ENCODE data around the gene NTF3.
A peak's percentile ranks its signal among the peaks of the same experiment; 100 is the strongest.

NTF3 gene

DNA sequence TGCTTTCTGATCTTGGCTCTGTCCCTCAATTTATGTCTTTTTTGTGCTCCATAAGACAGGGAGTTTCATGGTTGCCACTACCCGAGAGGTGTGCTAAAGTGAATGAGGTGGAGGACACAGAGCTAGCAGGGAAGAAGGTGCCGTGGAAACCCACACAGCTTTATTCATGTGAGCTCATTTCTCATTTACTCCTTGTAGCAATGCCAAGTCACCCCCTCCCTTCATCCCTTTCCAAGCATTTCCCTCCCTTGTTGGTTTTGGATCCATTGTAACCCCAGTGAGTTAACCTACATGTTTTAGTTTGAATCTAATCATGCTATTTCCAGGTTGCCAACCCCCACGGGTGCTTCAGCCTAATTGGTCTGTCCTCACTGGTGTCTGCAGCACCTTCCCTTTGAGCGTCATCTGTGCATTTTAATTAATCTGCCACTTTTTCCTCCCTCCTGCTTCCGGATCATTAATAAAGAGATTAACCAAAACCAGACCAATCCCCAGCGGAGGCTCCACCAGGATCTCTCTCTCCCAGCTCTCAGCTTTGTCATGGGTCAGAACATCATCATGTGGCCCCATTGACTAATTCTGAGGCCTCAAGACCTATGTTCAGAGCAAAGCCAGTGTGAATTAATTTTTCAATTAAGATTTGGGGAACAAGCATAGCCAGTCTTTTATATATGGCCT, 56.2 kb downstream of the NTF3 start:
- no peak for DNase-seq (ENCODE audit: low read depth)

- peak; percentile 56 for DNase-seq (ENCODE audit: low read depth)
These were observed 56.7 kb downstream of the NTF3 start for GRCh38 chr12:5488626-5488955.

DNA sequence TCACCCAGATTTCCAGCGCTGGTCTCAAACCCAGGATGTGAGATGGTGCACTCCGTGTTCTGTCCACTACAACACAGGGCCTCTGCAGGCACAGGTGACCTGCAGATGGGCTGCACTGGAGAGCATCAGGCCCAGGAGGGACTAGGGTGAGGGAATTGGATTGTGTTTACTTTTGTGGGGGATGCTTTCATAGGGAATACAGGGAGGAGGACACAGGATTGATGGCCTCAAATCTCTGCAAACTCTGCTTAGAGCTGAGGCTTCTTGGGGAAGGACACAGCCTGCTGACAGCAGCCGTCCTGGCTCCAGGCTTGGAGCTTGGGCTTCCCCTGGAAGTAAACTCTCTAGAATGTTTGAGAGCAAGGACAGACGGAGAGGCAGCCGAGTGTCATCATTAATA, 57.1 kb downstream of the NTF3 start:
- DNase-seq (ENCODE audit: low read depth) = no peak

GRCh38 chr12:5489760-5490406, 58.0 kb downstream of the NTF3 start:
- DNase-seq (ENCODE audit: low read depth) = no peak

GRCh38 chr12:5492562-5492961, 60.7 kb downstream of the NTF3 start:
- no peak for DNase-seq (ENCODE audit: low read depth)

DNA sequence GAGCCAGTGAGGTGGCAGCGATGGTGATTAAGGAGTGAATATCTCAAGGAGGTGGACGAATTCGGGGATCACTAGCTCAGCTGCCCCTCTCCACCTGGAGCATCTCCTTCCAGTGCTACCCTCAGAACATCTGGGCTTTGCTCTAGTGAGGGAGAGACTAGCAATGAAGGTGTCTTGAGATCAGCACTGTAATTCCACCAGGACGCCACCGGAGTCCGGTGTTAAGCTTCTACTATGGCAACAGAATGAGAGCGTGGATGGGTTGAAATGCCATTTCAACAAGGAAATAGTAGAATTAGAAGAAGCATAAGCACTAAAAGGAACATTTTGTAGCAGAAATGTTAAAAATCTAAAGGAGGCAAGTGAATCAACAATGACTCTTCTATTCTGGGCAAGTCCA, 61.1 kb downstream of the NTF3 start:
- DNase-seq (ENCODE audit: low read depth) = no peak

GRCh38 chr12:5494343-5494742, 62.4 kb downstream of the NTF3 start:
- DNase-seq (ENCODE audit: low read depth) = no peak

GRCh38 chr12:5497329-5498053, 65.6 kb downstream of the NTF3 start:
- no peak for DNase-seq (ENCODE audit: low read depth)

GRCh38 chr12:5498076-5498475, 66.2 kb downstream of the NTF3 start:
- DNase-seq (ENCODE audit: low read depth) = no peak

- no peak for DNase-seq (ENCODE audit: low read depth)
These were observed 66.9 kb downstream of the NTF3 start for GRCh38 chr12:5498806-5499205.

DNA sequence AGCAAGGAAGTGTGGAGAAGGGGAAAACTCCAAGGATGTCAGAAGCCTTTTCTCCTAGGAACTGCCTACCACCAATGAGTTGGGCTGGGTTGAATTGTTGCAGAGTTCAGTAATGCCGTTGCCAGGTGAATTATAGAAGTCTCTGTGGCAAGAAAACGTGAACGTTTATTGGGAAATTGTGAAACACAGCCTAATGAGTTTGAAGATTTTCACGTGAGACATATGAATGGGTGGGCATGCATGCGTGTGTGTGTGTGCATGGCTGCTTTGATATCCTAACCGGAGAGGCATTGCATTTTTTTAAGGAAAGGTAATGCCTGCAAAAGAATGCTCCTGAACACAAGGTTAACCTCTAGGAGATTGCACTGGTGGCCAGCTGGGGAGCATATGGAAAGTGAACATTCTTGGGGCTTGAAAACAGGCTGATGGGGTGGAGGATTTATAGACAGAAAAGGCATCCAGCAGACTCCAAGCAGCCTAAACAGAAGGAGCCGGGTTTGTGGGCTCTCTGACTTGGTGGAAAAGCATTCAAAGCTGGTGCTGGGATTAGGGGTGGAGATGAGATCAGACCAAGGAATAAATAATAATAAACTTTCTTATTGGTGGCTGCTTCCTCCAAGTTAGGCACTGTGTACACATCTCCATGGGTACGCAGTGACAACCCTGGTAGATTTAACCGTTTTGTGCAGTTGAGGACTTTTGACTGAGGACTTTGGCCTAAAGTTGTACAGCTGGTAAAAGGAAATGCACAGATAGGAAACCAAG, 67.8 kb downstream of the NTF3 start:
- peak; percentile 45 for DNase-seq (ENCODE audit: low read depth)

- no peak for DNase-seq (ENCODE audit: low read depth)
These were observed 68.4 kb downstream of the NTF3 start for GRCh38 chr12:5500331-5500659.

GRCh38 chr12:5503774-5504173, 71.9 kb downstream of the NTF3 start:
- DNase-seq (ENCODE audit: low read depth) = no peak

DNA sequence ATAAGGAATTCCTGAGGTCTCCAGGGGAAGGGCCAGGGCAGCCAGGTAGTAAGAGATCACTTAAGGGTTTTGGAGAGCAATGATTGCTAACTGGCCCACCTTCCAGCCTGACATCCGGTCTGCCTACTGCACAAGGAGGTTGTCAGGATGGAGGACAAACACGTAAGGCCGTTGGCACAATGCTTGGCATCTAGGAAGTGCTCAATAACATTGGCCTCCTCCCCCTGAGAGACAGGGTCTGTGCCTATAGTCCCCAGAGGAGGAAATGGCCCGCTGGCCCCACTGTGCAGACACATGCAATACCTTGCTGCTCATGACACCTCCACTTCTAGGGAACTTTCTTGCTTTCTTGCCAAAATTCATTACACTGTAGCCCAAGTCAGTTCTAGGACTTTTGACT, 73.2 kb downstream of the NTF3 start:
- DNase-seq (ENCODE audit: low read depth) = no peak

- DNase-seq (ENCODE audit: low read depth) = no peak
These were observed 73.8 kb downstream of the NTF3 start for GRCh38 chr12:5505751-5506150.

DNA sequence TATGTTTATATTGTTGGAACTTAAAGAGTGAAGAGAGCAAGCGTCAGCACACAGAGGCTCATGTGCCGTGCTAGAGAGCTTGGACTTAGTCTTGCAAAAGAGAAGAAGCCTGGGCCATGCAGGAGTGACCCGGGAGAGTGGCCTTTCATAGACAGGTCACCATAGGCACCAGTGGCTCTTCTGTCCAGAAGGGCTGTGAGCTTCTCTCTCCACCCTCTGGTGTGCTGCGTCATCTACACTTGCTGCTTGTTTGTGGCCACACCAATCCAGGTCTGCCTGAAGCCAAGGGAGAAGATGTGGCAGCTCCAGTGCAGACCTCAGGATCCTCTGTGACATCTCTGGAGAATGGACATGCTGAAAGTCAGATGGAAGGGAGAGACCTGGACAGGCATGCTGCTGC, 74.4 kb downstream of the NTF3 start:
- no peak for DNase-seq (ENCODE audit: low read depth)

DNA sequence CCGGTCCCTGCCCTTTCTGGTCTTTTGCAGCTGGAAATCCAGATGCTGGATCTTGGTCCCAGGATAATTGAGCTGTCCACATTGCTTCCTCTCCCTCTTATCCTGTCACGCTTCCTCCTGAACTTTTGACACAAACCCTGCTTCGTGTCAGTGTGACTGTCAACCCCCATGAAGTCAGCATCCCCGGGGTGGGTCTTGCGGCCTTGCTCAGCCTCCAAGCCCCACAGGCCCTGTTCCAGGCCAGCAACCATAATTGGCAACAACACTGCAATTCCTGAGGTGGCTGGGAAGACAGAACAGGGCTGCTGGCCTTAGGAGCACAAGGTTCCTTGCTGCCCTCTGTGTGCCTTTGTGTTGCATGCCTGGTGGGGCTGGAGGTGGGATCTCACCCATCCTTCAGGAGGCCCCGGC, 74.9 kb downstream of the NTF3 start:
- no peak for DNase-seq (ENCODE audit: low read depth)

GRCh38 chr12:5507401-5507935, 75.6 kb downstream of the NTF3 start:
- DNase-seq (ENCODE audit: low read depth) = no peak

GRCh38 chr12:5507944-5508343, 76.0 kb downstream of the NTF3 start:
- no peak for DNase-seq (ENCODE audit: low read depth)

DNA sequence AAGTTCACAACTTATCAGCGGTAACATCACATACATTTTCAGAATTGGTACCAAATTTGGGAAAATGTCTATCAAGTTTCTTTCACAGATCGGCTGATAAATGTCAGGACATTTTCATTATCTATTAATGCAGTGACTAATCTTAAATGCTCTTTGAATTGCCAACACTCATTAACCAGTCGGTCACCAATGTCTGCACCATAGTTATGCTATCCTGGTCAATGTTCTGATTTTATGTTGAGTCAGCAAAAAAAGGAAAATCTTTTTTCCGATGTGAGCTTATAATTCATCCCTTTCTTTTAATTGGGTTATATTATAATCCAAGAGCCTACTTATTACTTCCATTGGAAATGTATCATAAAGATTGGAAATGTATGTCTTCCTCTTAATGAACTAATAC, 77.2 kb downstream of the NTF3 start:
- no peak for DNase-seq (ENCODE audit: low read depth)

- DNase-seq (ENCODE audit: low read depth) = no peak
These were observed 77.6 kb downstream of the NTF3 start for GRCh38 chr12:5509557-5509956.

GRCh38 chr12:5510251-5510805, 78.4 kb downstream of the NTF3 start:
- no peak for DNase-seq (ENCODE audit: low read depth)
